HG02973 (cell line): ENCODE measurements around the gene MYBPHL.
A peak's percentile ranks its signal among the peaks of the same experiment; 100 is the strongest.
"Not testable (repeated sequence)": the region's sequence is repeated elsewhere in the genome, so short reads cannot be mapped to it uniquely, and the experiment has no call there.

Source experiments
- ATAC-seq: cut with Tn5 transposase; IDR thresholded peaks from one replicate; pipeline ENCODE4 v1.9.1; 2021; ENCODE audit warnings: moderate library complexity; ENCODE audit not compliant: unreplicated experiment

The MYBPHL gene

DNA sequence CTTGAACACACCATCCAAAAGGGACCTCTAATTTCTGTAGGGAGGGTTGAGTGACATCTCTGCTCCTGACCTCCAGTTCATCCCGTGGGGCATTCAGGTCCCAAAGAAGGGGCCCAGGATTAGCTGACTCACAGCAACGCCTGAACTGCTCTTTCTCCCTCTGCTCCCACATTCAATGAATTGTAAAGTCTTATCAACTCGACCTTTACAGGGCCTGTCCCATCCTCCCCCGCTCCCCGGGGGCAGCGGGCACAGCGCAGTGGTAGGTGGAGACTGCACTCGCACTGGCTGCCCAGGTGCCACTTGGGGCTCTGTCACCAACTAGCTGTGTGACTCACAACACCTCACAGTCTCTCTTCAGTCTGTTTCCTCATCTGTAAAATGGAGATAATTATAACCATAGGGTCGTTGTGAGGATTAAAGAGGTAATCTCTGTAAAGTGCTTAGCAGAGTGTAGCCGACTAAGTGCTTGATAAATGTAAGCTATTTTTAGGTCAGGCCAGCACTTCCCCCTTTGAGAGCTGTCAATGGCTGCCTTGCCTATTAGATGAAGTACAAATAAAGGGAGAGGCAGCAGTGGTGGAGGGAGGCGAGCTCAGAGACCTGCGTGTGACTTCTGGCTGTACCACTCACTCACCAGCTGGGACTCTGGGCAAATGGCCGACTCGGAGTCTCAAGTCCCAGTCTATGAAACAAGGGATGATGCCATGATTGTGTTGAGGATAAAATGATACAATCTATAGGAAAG, 637 bp upstream of the MYBPHL start:
- no peak for ATAC-seq

DNA sequence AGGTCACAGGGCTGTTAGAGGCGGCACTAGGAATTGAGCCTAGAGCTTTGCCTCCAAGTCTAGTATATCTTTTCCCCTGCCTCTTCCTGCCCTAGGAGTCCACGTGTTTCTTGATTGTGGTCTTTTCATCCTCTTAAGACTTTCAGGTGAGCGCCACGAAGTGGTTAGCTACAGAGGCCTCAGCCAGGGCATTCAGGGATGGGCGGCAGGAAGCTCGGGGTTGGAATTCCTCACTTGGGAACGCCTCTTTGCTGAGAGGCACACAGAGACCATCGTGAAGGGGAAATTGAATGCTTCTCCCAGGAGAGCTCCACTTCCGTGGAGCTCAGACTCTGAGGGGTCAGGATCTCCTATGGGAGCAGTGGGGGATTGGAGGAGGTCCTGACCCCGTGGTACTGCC, 820 bp downstream of the MYBPHL start:
- ATAC-seq = not testable (repeated sequence)

DNA sequence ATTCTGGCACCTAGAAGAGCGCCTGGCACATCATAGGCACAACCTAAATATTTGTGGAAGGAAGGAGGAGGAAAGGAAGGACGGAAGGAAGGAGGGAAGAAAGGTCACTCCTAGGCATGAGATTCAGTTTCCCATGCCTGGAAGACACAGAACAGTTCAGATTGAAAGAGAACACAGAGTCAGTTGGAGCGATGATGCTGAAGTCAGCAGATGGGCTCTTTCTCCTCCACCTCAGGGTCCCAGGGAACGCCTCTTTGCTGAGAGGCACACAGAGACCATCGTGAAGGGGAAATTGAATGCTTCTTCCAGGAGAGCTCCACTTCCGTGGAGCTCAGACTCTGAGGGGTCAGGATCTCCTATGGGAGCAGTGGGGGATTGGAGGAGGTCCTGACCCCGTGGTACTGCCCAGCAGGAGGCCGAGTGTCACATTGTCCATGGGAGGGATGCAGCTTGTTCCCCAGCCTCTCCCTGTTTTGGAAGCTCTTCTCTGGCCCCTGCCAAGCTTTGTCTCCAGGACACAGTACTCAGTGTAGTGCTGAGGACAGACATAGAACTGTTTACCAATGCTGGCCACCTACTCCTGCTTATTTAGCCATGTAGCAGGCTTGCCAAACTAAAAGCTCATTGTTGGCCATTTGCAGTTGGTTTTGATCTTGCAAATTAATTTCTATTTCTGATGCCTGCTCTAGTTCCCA, 2.4 kb downstream of the MYBPHL start:
- no peak for ATAC-seq

DNA sequence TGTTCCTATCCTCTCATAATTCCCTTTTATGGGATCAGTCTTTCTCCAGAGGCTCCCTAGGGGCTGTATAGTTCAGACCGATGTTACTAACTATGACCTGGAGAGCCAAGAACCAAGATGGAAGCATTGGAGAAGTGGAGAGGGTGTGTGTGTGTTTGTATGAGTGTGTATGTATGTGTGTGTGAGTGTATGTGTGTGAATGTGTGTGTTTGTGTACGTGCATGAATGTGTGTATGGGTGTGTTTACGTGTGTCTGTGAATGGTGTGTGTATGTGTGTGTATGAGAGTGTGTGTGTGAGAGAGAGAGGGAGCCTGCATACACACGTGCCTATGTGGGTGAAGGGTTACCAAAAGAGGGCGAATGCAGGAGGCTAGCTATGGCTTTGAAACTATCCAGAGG, 4.9 kb downstream of the MYBPHL start:
- no peak for ATAC-seq

DNA sequence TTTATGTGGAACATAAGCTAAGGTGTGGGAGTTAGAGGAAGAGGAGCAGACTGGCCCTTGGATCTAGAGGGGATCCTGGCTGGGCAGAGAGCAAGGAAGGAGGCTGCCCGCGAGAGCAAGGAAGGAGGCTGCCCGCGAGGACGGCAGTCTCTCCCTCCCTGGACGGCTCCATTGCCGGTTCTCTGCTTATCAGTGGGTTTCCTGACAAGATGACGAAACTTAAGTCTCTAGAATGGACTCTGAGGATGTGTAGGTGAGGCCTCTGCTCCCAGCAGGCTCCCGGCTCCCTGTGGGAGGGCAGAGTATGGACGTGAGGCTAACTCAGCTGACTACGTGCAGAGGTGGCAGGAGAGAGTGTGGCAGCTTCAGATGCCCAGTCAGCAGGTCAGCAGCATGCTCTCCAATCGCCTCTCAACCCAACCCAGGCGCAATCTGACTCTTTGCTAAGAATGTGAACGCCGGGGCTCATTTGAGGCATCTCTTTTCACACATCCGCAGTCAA, 6.1 kb downstream of the MYBPHL start:
- ATAC-seq = no peak

DNA sequence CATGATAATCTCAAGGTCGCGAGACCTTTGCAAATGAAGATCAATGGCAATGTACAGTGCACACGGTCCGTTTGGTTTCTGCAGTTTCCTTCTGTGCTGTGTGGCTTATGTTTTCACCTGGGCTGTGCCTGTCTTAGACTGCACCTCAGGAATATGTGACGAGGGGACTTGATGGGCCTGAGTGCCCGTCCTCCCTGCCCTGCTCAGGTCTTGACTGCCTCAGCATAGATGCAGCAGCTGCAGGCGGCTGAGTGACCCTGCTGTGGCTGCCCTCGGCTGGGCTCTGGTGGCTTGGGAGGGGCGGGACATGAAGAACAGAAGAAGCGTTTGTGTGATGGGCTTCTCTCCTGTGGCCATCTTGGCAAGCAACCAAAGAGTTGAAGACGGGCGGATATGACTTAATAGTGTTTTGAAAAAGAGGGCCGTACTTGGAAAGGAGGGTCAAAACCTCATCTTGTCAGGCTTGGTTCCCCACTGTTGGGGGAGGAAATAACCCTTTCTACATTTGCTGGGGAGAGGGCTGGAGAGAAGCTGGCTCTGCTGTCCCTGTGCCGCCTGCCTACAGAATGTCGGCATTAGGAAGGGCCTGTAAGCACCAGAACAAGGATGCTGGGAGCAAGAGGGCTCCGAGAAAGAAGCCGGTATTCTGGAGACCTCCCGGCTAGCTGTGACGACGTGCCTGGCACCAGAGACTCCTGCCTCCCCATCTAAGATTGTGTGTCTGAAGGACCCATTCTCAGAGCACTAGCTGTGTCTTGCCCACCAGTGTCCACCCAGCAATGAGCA, 7.1 kb downstream of the MYBPHL start:
- ATAC-seq = no peak

DNA sequence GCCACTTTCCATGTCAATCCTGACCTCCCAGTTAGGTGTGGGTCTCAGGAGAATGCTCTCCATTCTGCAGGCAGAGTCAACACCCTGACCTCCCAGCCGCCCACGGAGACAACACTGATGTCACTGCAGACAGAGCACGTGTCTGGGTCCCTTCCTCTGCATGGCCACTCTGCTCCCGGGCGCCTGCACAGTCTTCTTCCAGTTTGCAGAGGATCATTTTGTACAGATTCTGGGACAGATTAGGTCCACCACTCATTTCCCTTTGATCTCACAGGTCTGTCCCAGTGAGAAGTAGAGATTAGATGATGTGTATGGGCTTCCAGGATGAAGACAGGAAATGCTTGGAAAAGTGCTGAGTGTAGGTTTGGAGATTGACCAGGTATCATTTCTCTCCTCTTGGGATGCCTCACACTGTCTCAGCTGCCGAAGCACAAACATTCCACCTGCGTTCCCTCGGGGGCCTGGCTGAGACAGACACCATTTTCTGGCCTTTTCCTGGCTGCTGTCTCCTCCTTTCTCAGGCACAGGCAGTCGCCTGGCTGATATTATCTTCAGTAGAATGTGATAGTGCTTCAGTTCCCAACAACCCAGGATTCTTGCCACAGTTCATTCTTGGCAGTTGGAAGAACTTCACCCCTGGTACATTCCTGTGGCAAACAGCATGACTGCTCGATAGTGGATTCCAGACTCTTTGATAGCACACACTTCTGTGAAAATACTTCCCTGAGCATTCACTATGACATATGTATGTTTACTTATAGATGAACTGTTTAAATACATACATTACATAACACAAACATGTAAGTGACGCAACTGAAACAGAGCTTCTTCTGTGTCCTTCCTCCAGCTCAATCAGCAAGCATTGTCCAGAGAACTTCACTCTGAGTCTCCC, 7.9 kb downstream of the MYBPHL start:
- no peak for ATAC-seq

DNA sequence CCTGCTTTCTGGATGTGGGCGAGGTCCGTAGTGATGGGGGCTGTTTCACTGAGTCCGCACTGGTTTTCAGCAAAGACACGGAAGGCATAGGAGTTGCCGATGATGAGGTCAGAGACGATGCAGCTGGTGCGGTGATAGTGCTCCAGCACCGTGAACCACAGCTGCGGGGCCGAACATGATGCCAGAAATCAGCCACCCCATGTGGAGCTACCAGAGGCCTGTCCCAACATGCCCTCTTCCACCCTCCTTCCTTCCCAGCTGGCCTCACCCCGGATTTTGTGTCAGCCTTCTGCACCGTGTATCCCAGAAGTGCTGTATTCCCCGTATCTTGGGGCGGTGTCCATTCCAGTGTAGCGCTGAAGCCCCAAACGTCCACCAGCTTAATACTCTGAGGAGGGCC, 10.0 kb downstream of the MYBPHL start:
- ATAC-seq = no peak

DNA sequence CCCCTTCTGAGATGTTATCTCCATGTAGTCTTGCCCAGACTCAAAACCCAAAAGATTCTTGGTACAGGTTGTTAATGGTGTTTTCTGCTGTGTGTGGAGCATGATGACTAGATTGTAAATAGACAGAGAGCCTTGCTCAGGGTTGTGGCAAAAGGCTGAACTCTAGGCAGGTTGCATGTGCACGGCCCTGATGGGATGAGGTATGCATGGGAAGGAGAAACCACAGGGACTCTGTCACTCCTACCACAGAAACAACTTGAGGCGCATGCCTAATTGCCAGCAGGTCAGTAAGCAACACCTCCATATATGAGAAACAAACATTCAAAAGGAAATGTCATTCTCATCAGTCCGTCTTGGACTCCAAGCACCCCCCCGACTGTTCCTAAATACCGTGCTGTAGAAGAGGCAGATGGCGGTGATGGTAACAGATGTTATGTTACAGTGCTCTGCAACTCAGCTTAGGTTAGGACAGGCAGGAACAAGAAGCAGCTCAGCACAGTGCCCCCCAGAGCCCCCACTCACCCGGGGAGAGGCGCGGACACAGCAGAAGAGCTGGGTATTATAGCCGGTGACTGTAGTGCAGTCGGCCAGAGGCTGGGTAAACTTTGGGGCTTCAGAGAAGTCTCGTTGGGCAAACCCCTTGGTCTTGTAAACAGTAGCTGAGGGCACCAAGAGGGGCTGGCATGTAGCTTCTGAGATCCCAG, 10.9 kb downstream of the MYBPHL start:
- ATAC-seq = no peak

DNA sequence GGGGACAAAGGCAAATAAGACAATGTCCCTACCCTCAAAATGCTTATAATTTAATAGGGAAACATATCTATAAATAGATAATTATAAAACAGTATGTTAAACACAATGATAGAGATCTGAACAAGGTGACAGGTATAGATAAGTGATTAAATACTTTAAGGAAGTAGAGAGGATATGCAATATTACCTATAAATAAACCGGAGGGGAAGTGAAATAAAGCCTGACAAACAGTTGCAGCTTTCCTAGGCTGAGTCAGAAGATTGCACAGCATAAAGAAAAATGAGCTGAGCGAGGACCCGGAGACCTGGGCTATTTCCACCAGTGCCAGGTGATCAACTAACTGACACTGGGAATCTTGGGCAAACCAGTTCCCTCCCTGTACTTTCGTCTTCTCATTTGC, 12.3 kb downstream of the MYBPHL start:
- no peak for ATAC-seq

DNA sequence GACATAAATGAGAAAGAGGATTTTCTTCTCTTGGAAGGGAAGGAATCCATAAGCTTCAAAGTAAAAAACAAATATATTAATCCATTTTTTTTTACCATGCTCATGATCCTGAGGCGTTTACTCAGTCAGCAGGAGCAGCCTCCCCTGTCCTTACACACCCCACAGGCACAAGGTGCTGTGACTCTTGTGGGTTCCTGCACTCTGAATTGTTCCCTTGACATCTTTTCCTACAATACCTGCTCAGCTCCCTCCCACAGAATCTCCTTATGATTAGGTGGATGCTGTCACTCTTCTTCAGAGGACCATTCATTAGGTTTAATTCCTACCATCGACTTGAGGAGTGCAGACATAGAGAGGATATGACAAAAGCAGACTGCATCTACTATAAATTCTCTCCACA, 13.8 kb downstream of the MYBPHL start:
- no peak for ATAC-seq

DNA sequence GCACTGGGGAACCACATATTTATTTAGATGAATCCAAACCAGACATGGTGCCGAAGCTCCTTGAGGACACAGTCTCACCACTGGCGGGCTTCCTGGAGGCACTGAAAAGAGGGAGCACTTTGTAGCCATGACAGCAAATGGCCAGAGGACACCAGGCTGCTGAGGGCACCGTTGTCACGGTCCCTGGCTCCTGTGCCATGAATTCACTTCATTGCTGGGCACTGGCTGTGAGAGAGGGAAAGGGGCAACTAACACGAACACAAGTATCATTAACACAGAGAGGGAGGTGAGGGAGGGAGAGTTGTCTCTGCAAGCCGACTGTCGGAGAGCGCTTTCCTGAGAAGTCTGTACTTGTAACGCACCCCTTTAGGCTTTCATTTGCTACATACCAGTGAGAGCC, 14.4 kb downstream of the MYBPHL start:
- ATAC-seq = no peak

DNA sequence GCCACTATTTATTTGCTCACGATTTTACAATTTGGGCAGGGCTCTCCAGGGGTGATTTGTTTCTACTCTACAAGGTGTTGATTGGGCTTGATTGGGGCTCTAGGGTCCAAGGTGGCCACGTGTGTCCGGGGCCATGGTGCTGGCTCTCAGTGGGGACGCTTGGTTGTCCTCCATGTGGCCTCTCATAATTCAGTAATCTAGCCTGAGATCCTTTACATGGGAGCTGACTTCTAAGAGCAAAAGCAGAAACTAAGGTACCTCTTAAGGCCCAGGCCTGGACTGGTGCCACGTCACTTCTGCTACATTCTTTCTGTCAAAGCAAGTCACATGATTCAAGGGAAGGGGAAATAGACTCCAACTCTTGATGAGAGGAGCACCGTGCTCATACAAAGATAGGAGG, 15.8 kb downstream of the MYBPHL start:
- ATAC-seq = no peak

DNA sequence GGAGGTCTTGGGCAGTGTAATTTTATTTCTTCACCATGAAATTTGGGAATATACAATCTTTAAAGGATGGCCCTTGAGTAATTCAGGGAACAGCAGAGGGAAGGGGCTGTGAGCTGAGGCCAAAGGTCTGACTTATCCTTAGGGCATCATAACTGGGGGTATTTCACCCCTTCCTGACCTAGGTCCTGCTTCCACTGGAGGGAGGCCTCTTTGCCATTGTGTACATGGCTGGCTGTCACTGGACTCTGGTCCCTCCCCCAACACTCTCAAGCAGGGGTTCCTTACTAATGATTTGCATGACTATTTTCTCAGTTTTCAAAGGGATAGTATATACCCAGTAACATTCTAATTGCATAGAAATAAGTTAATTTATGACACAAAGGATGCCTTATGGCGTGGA, 16.7 kb downstream of the MYBPHL start:
- no peak for ATAC-seq

DNA sequence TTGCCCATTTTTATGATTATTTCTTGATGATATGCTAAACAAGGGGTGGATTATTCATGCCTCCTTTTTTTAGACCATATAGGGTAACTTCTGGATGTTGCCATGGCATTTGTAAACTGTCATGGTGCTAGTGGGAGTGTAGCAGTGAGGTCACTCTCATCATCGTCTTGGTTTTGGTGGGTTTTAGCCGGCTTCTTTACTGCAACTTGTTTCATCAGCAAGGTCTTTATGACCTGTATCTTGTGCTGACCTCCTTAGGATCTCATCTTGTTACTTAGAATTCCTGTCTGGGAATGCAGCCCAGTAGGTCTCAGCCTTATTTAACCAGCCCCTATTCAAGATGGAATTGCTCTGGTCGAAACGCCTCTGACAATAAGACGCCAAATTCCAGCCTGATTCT, 20.0 kb downstream of the MYBPHL start:
- ATAC-seq = not testable (repeated sequence)

DNA sequence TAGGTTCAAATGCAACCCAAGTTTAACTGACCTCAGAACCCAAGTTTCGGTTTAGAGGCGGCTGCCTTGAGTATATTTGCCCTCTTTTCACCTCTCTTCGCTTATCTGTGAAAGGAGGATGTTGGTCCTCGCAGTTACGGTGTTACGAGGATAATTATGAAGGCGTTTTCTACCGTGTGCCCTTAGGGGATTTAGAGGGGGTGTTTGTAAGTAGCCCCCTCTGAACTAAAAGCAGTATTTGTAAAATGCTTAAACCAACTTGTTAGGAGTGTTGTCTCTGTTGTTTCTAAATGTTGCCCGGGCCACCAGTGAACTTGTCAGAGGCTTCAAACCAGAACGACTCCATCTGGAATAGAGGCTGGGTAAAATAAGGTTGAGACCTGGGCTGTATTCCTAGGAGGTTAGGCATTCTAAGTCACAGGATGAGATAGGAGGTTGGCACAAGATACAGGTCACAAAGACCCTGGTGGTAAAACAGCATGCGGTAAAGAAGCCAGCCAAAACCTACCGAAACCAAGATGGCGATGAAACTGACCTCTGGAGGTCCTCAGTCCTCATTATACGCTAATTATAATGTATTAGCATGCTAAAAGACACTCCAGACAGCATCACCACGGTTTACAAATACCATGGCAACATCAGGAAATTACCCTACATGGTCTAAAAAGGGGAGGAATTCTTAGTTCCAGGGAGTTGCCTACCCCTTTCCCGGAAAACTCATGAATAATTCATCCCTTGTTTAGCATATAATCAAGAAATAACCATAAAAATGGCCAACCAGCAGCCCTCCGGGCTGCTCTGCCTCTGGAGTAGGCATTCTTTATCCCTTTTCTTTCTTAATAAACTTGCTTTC, 22.8 kb downstream of the MYBPHL start:
- no peak for ATAC-seq

DNA sequence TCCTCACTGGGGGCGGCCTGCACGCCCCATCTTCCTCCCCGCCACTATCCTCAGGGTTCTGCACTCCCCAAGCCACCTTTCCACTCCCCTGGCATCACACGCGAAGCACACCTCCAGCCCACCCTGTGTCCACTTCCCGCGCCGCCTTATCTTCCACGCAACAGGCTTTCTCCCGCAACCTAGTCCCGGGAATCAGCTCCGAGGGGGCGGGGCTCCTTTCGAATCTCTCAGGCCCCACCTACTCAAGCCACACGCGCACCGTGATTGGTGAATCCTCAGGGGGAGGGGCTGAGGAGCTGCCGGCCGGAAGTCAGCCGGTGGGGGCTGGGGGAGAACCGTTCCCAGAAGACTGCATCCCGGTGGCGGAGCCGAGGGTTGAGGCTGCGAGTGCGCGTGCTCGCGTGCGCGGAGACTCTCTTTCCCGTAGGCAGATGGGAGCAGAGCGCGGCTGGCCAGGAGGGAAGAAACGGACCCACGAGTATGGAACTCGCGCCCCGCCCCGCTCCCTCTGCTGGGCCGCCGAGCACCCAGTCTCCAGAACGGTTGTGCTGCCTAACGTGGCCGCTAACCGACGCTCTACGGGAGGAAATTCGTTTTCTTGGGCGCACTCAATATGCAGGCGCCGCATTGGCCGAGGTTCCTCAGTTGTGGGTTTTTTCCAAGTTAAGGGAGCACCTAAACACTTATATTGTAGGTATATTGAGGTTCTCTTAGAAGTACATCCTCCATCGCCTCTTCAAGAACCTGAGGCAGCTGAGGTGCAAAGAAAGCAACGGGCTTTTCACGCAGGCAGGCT, 23.7 kb downstream of the MYBPHL start, which contains the start of gene PSRC1:
TSS of gene PSRC1 (minus strand) at position 194 of the 796 bp plus-strand sequence.
- ATAC-seq = peak; percentile 89

DNA sequence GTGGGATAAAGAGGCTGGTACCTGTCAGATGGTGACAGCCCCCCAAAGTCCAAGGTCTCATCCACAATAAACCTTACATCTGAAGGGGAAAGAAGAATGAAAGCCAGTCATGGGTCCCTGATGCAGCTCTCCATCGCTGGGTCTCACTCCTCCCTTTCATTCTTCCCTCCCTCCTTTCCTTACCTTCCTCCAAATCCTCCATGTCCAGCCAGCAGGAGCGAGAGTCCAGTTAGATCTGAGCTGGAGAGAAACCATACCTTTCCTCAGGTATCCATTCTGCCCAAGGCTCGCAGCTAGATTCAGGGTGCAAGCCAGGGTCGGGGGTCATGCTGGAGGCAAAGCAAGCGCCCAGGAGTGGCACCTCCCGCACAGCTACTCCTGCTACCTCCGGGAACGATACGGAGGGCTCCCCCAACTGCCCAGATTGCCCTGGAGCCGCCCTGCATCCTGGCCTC, 24.3 kb downstream of the MYBPHL start:
- ATAC-seq = no peak
